GM21723 (cell line): ENCODE results near the gene ALDH7A1.

ENCODE experiments used
- ATAC-seq: cut with Tn5 transposase; IDR thresholded peaks from one replicate; pipeline ENCODE4 v1.9.1; 2021; ENCODE audit warnings: mild to moderate bottlenecking, moderate library complexity; ENCODE audit not compliant: unreplicated experiment

Gene ALDH7A1

DNA sequence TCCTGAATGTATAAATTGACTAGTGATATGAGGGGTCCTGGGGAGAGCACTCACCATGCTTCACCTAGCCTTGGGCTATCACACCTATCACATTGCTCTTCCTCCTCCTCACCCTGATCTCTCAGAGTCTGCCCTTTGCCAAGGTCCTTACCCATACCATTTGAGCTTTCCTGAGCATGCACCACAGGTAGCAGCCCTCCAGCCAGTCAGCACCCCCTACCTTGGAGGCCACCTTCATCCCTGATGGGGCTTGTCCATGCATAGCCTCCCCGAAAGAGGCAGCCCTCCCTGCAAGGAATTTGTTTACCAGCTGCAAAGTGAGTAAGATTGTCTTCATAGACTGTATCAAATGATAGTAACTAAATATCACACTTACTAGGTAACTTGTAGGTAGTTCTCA is 83.1 kb downstream of the ALDH7A1 start:
- ATAC-seq: no peak

DNA sequence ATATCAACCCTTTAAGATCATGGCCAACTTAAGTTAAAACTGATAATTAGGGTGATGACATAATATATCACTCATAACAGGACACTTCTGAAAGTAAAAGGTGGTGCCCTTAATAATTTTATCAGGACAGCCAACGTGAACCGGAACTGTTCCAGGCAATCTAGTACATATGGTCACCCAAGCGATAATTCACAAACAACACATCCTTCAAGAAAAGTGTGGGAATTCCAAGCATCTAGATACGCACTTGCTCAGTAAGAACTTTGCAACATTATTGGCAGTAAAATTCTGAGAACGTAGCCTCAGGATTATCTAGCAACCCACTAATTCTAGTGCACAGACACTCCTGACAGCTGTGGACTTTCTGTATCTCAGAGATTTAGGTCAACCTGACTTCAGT is 85.7 kb downstream of the ALDH7A1 start:
- ATAC-seq: no peak

DNA sequence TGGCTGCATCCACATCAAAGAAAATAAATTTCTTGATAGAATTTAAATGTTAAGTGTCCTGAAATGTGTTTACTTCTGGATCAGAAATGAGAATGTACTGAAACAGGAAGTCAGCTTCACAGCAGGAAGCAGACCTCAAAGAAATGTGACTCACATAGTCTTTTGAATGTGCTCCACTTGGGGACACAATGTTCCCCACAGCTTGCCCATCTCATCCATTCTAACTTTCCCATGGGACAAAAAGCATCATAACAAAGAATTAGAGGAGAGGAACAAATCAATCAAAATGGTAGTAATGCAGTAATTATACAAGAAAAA is 86.1 kb downstream of the ALDH7A1 start:
- ATAC-seq: no peak

DNA sequence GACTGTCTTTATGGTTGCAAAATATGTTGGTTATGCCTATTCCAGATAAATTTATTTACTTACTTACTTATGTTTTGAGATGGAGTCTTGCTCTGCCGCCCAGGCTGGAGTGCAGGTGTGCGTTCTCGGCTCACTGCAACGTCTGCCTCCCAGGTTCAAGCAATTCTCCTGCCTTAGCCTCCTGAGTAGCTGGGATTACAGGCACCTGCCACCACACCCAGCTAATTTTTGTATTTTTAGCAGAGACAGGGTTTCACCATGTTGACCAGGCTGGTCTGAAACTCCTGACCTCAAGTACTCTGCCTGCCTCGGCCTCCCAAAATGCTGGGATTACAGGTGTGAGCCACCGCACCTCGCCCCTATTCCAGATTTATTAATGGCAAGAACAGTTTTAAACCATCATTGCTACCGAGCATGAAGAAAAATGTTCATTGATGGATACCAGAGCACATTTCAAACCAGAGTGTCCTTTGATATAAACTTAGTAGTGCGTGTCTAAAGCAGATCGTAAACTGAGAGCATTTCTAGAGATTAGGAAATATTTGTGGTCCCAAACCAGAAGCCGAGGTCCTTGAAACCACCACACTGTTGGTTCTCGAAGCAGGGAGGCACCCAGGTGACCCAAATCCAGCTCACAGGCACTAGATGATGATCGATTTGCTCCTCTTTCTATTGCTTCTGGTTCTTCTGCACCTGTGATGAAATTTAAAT is 86.6 kb downstream of the ALDH7A1 start:
- ATAC-seq: no peak

DNA sequence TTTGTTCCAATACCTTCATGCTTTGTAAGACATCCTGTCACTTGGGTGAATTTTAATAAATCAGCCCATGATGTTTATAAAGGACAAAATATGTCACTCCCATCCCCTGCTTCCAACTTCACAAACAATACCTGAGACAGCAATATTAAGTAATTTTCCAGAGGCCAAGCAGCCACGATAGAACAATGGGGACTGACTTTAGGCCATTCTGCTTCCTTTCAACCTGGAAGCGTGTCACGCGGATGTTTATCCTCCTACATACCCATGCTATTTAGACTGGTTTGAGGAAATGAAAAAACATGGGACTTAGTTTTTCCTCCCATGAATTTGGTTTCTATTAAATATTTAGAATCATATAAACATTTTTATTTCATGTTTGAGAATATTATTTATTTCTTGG is 88.9 kb downstream of the ALDH7A1 start:
- ATAC-seq: no peak

DNA sequence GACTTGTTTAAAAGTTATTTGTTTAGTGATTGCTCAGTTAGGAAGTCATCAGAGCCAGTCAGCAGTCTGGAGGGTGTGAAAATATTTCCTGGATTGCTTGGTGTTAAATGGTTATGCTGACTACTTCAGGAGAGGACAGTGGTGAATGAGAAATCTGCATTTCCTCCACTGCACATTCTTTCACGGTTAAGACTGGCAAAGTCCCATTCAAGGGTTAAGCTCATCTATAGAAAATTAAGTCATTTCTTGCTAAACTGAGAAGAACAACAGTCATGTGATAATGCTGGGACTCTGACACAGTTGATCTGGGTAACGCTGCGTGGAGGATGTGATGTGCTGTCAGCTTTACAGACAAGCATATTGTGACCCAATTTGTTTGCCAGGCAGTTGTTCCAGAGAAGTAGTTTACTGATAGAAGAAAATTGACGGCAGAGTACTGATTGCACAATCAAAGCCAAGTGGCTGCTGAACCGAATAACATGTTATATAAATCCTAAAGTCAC is 91.4 kb downstream of the ALDH7A1 start:
- ATAC-seq: no peak

DNA sequence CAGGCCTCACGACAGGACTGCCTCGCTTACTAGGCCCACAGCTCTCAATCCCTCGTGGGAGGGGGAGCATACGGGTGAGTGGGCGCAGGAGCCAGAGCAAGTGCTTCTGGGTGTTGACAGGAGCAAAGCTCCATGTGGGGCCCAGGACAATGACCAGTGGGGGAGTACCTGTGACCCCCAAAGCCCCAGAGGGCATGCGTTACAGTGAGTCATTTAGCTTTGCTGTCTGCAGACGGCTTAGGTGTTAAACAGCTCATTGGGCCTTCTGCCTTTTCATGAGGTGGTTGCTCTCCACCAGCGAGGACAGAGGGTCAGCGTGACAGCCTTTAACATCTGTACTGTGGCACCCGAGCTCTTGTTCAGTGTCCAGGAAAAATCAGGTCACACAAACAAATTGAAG is 93.6 kb downstream of the ALDH7A1 start:
- ATAC-seq: no peak

DNA sequence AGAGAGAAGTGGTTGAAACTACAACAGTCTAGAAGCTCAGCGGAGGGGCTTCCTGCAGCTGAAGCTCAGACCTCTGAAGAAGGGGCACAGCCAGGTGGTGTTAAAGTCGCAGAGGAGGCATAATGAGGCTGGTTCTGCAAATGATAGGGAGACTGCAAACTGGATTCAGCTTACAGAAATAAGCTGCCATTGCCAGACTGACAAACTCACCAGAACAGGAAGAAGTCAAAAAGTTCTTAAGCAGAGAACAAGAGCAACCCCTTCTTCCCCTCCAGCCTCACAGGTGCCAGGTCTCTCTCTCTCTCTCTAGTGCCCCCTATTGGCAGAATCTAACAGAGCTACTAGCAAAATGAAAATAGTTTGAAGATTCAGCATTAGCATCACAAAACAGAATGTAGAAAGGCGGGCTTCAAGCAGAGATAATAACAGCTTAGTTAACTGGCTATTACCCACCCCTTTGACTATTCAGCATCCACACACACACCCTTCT is 95.1 kb downstream of the ALDH7A1 start:
- peak; percentile 59 for ATAC-seq

DNA sequence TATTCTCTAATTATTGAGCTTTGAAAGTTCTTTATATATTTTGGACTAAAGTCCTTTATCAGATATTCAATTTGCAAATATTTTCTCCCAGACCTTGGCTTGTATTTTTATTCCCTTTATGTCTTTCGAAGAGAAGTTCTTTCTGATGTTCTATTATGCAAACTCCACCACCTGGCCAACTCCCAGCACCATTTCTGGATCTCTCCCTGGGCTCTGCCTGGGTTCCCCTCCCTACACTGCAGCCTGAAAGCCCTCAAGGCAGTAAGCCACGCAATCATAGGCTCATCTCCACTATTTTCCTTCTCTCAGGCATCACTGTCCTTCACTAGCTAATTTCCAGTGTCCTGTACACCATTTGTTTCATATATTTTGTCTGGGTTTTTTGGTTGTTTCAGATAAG is 95.7 kb downstream of the ALDH7A1 start:
- ATAC-seq: no peak

DNA sequence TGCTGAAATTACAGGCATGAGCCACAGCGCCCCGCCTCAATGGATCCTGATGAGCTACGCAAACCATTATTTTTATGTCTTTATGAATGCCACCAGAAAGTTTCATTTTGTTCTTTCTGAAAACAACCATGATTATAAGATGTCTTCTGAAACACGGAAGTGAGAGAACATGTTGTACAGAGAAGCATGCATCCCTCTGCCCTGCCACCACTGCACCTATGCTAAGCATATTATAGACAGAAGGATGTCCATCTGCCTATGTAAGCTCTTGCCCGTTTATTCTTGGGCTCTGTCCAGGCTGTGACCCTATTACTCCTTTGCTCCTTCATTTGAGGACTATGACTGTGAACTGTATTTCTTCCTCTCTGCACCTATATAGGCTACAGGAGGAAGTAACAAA is 97.5 kb downstream of the ALDH7A1 start:
- ATAC-seq: no peak

DNA sequence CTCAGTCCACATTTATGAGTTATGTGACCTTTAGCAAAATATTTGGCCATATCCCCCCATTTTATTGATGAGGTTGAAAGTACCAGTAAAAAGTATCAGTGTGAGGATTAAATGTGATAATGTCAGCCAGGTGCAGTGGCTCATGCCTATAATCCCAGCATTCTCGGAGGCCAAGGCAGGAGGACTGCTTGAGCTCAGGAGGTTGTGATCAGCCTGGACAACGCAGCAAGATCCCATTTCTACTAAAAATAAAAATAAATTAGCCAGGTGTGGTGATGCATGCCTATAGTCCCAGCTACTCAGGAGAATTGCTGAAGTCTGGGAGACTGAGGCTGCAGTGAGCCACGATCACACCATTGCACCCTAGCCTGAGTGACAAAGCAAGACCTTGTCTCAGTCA is 100.6 kb downstream of the ALDH7A1 start:
- no peak for ATAC-seq

DNA sequence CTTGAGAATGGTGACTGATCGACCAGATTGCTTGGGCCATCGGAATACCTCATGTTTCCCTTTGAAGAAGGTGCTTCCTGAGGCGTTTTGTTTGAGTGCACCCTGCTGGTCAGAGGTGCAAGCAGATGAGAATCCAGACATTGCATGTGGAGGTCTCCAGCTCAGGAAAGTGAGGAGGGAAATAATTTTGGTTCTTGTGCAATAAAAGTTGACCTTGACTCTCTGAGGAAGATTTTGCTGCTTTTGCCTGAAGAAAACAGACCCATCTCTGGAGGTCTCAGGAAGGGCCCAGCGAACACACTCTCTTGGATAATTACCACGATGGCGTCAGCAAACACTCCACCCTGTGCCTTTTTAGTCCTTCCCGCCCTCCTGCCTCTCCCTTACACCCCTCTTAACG is 102.1 kb downstream of the ALDH7A1 start:
- ATAC-seq: no peak

DNA sequence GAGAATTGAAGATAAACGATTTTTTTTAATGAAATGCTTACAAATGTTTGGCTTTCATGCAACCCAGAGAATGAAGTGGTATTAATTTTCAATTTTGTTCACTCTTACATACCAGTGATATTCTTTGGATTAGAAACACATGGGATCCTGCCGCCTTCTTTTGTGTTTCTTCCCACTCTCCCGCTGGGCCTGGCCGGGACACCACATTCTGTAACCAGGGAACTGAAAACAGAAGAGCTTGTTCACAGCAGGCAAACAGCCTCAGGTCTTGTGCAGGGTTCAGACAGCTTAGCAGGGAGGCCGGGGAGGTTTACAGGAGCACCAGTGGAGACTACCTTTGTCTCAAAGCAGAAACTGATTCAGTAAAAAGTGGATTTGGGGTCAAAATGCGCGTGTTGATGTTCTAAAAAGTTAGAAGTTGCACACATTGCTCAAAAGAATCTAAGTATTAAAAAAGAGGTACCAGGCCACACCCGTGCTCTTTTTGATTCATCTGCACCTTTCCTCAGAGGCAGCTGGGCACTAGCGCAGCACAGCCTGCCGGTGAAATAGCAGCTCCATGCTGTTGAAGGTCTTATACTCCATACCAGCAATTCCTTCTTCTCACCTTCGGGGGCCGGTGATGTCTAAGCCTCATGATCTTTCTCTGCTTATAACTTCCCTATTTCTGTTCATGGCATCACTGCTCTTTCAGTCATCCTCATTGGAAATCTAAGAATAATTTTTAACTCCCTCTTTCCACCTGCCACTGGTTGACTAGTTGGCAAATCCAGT is 104.7 kb downstream of the ALDH7A1 start:
- ATAC-seq: no peak

DNA sequence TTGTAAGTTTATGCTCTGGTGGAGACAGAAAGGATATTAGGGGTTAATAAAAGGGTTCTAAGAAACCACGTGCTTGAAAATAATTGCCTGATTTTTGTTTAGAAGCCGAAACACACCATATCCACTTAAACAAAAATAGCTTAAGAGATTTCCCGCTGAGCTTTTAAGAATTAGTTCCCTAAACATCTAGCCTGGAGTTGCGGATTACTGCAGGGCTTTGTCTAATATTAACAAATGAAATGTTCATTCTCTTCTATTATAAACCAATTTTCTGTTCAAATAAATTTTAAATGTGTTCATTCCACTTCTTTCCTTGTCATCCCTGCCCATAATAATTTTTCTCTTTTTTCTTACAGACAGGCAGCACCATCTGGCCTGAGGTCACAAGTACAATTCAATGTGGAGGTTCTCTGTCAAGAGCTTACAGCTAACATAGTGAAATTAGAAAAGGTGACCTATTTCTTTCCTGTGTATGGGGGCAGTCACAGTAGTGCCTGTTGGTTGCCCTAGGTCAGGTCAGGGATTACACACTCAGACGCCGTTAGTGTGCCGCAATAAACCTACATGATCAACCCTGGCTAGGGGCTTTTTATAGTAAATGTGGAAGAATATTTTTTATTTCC is 106.5 kb downstream of the ALDH7A1 start:
- no peak for ATAC-seq

DNA sequence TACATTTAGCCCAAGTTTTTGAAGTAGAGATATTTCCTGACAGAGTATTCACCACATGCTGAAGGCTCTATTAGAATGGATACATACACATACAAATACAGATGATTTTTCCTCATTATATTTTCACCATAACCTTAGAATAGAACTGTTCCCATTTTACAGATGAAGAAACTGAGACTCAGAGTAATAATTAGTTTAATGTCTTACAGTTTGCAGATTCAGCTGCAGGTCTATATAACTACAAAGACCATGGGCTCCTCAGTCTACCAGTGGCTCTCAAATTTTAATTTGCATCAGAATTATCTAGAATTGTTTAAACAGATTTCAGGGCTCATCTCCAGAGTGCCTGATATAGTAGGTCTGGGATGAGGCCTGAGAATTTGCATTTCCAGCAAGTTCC is 107.4 kb downstream of the ALDH7A1 start:
- no peak for ATAC-seq

DNA sequence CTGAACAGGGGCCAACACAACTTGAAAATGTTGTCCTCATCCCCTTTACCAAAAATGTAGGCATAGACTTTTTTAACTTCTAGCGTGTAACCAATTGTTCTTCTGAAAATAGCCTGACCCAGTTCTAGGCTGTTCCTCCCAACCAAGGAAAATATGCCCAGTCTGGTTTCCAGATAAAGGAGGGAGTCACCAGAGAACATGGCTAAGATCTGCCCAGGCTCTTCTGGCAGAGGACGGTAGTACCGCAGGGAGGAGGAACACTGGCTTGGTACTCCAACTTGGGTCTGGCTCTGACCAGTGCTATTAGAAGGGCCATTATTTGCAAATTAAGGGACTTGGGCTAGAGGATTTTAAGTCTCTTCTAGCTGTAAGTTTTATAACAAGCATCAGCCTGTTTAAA is 108.7 kb downstream of the ALDH7A1 start:
- no peak for ATAC-seq

DNA sequence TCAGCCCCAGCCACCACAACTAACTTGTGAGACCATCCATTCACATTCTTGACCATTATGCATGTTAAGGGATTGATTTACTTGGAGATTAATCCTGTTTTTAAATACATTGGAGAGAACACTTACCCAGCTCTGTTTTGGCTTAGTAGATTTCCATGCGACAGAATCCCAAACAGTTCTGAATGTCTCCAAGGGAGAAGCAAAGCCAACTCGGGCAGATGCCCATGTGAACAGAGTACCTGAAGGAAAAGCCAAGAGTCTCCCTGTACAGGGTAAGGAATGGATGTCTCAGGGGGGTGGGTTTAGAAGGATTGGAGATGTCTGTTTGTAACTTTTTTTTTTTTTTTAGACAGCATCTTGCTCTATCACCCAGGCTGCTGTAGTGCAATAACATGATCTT is 110.8 kb downstream of the ALDH7A1 start:
- ATAC-seq: no peak

DNA sequence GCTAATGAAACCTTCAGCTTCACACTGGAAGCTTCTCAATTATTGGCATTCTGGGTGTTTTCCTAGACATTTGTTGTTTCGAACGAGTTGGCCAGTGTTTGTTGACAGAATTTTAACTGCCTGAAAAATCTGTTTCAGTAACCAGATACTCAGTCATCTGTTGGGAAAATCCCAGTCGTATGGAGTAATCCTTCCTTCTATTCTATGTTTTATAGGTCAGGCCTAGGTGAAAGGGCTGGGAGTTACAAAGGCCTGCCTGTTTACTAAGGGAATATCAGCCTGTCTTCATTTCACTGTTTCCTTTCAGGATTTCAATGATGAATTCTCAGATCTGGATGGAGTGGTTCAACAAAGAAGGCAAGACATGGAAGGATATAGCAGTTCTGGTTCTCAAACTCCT is 111.9 kb downstream of the ALDH7A1 start:
- ATAC-seq: no peak

DNA sequence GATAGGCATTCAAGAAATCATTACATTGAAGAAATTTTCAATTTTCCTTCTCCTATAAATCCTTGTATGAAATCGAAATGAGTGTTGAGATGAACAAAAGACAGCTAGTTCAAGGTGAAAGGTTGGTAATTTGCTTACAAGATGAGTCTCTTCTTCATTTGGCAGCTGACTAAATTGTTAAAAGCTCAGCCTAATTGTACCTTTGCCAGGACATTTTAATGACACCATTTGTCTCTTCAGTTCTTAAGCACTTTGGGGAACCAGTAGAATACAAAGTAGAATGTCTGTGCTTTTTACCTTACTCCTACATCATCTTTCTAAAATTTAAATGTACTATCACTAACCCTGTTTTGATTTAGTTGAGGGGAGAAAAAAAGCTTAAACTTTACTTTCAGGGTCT is 112.4 kb downstream of the ALDH7A1 start:
- ATAC-seq: no peak

DNA sequence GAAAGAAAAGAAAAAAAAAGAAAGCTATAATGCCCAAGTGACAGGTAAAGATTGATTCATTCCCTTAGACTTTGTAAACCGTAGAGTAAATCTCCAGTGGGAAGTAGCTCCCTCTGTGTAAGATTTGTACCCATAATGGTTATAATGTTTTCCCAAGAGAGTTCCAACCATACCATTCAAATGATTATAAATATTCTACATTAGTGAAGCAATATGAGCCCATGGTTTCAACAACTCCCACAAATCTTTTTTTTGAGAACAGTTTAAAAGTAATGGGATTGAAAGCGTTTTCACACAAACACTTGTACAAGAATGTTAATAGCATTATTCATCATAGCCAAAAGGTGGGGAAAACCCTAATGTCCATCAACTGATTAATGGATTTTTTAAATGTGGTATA is 113.8 kb downstream of the ALDH7A1 start:
- no peak for ATAC-seq
